Measurements from ENCODE around the gene CASKIN2. TPM values are rescaled to one million over a fixed set of nuclear protein-coding genes. Genes with fewer than 3 reads are reported as not detected.

The CASKIN2 gene
- total RNA-seq, 1 donor from 2014 or later, result 3.9 TPM

GRCh38 chr17:75504347-75505151 lies 10.8 kb downstream of the CASKIN2 start:
- H3K4me3 ChIP-seq (ENCODE audit: low read depth, low read length), result no peak overlapping the region
- peak; percentile 20 for DNase-seq (ENCODE audit: low read depth)
- peak; percentile 82 for TF ChIP-seq CTCF (IDR thresholded peaks at IDR 0.05; ENCODE audit: insufficient read depth, low read length, severe bottlenecking)
- peaks cover 17% of the 10 kb centered on the region for H3K36me3 ChIP-seq (ENCODE audit: control insufficient read depth, insufficient read depth, low read length)
- no peak for FAIRE-seq
- H3K27me3 ChIP-seq (ENCODE audit: control insufficient read depth, insufficient read depth, low read length), result no peaks in the 10 kb centered on the region

GRCh38 chr17:75503976-75504346 lies 11.4 kb downstream of the CASKIN2 start:
- H3K36me3 ChIP-seq (ENCODE audit: control insufficient read depth, insufficient read depth, low read length), result peaks cover 17% of the 10 kb centered on the region
- no peak for FAIRE-seq
- H3K27me3 ChIP-seq (ENCODE audit: control insufficient read depth, insufficient read depth, low read length), result no peaks in the 10 kb centered on the region
- no peak for DNase-seq (ENCODE audit: low read depth)
- TF ChIP-seq CTCF (IDR thresholded peaks at IDR 0.05; ENCODE audit: insufficient read depth, low read length, severe bottlenecking), result no peak
- no peak overlapping the region for H3K4me3 ChIP-seq (ENCODE audit: low read depth, low read length)

GRCh38 chr17:75503337-75503950 lies 11.9 kb downstream of the CASKIN2 start:
- H3K36me3 ChIP-seq (ENCODE audit: control insufficient read depth, insufficient read depth, low read length), result peaks cover 19% of the 10 kb centered on the region
- FAIRE-seq (no peak), DNase-seq (ENCODE audit: low read depth) (no peak)
- no peak for TF ChIP-seq CTCF (IDR thresholded peaks at IDR 0.05; ENCODE audit: insufficient read depth, low read length, severe bottlenecking)
- H3K4me3 ChIP-seq (ENCODE audit: low read depth, low read length), result no peak overlapping the region
- no peaks in the 10 kb centered on the region for H3K27me3 ChIP-seq (ENCODE audit: control insufficient read depth, insufficient read depth, low read length)

- Histone ChIP-seq H3K27me3 (ENCODE audit: control insufficient read depth, insufficient read depth, low read length) (no peaks in the 10 kb centered on the region), H3K36me3 (ENCODE audit: control insufficient read depth, insufficient read depth, low read length) (peaks cover 19% of the 10 kb centered on the region), H3K4me3 (ENCODE audit: low read depth, low read length) (no peak overlapping the region)
- no peak for TF ChIP-seq CTCF (IDR thresholded peaks at IDR 0.05; ENCODE audit: insufficient read depth, low read length, severe bottlenecking)
- FAIRE-seq, result no peak
- no peak for DNase-seq (ENCODE audit: low read depth)
Measured at GRCh38 chr17:75502721-75503329, 12.5 kb downstream of the CASKIN2 start.

GRCh38 chr17:75502072-75502720 lies 13.1 kb downstream of the CASKIN2 start:
- DNase-seq (ENCODE audit: low read depth) (no peak), FAIRE-seq (no peak)
- no peak for TF ChIP-seq CTCF (IDR thresholded peaks at IDR 0.05; ENCODE audit: insufficient read depth, low read length, severe bottlenecking)
- no peak overlapping the region for H3K4me3 ChIP-seq (ENCODE audit: low read depth, low read length)
- peaks cover 19% of the 10 kb centered on the region for H3K36me3 ChIP-seq (ENCODE audit: control insufficient read depth, insufficient read depth, low read length)
- no peaks in the 10 kb centered on the region for H3K27me3 ChIP-seq (ENCODE audit: control insufficient read depth, insufficient read depth, low read length)
